SU-DHL-6 (cell line): ENCODE data around the gene ST3GAL4.

Experiments used
- H2AFZ ChIP-seq: fragments of 200-600 bp; sonication (generic); 2 replicates; pipeline ENCODE4 v1.6.1; 2014; ENCODE audit warnings: low read depth, mild to moderate bottlenecking, moderate library complexity, mixed read lengths, antibody characterized with exemption, low read length; ENCODE audit not compliant: severe bottlenecking
- H3F3A ChIP-seq: fragments of 200-600 bp; shearing (Covaris generic); 2 replicates; pipeline ENCODE4 v1.6.0; 2016; ENCODE audit warnings: antibody characterized with exemption, mild to moderate bottlenecking; ENCODE audit not compliant: insufficient read depth
- H3K27ac ChIP-seq: fragments of 200-600 bp; sonication (generic); 2 replicates; pipeline ENCODE4 v1.5.1; 2016; ENCODE audit warnings: low read depth, mild to moderate bottlenecking, low read length, moderate library complexity, mixed read lengths
- H3K27me3 ChIP-seq: fragments of 200-600 bp; sonication (generic), shearing (Covaris generic); 2 replicates; pipeline ENCODE4 v1.6.0; 2014; ENCODE audit warnings: mild to moderate bottlenecking, low read length
- H3K36me3 ChIP-seq: fragments of 200-600 bp; sonication (generic); 2 replicates; pipeline ENCODE4 v1.6.1; 2014; ENCODE audit warnings: mild to moderate bottlenecking, low read length, mixed read lengths
- H3K4me2 ChIP-seq: fragments of 300-600, 200-600 bp; shearing (Covaris generic), sonication (generic); 2 replicates; pipeline ENCODE4 v1.6.0; 2014; ENCODE audit warnings: low read length, low read depth, mild to moderate bottlenecking; ENCODE audit not compliant: poor library complexity, severe bottlenecking
- H3K4me3 ChIP-seq: fragments of 200-600 bp; sonication (generic); 2 replicates; pipeline ENCODE4 v1.5.1; 2014; ENCODE audit warnings: antibody characterized with exemption, low read length, mild to moderate bottlenecking, mixed read lengths; ENCODE audit not compliant: insufficient read depth, poor library complexity, severe bottlenecking
- H3K79me2 ChIP-seq: fragments of 200-600 bp; sonication (generic); 2 replicates; pipeline ENCODE4 v1.6.1; 2014; ENCODE audit warnings: mild to moderate bottlenecking, low read length, moderate library complexity; ENCODE audit not compliant: insufficient read depth
- H3K9ac ChIP-seq: fragments of 200-600 bp; sonication (generic); 2 replicates; pipeline ENCODE4 v1.7.0; 2014; ENCODE audit warnings: mild to moderate bottlenecking, low read length
- H3K9me2 ChIP-seq: fragments of 200-600 bp; sonication (generic); replicated peaks from 2 replicates; pipeline ENCODE4 v1.6.1; 2014; ENCODE audit warnings: low read length; ENCODE audit not compliant: insufficient read depth
- H3K9me3 ChIP-seq: fragments of 200-600 bp; sonication (generic); 2 replicates; pipeline ENCODE4 v1.6.1; 2014; ENCODE audit warnings: low read length, mixed read lengths; ENCODE audit not compliant: insufficient read depth
- H4K20me1 ChIP-seq: fragments of 200-600 bp; sonication (generic); 2 replicates; pipeline ENCODE4 v1.6.1; 2014; ENCODE audit warnings: low read depth, mild to moderate bottlenecking, antibody characterized with exemption, low read length, moderate library complexity, mixed read lengths
- CTCF ChIP-seq: fragments of 200-600 bp; sonication (generic); IDR thresholded peaks from one replicate; pipeline ENCODE4 v1.5.1; 2017; ENCODE audit warnings: antibody characterized with exemption, mild to moderate bottlenecking, low read length, moderate library complexity; ENCODE audit not compliant: insufficient read depth, poor library complexity, severe bottlenecking
- EZH2phosphoT487 ChIP-seq: fragments of 200-600 bp; sonication (generic), shearing (Covaris generic); conservative IDR thresholded peaks from 2 replicates; pipeline ENCODE4 v1.6.1; 2018; ENCODE audit warnings: mild to moderate bottlenecking, antibody characterized with exemption, low read length, moderate library complexity, mixed read lengths

Gene ST3GAL4

GRCh38 chr11:126430581-126431335 lies 75.3 kb downstream of the ST3GAL4 start:
- Histone ChIP-seq H3K27me3 (no peaks in the 10 kb centered on the region), H2AFZ (no peak overlapping the region), H3K9ac (no peak overlapping the region), H3F3A (no peaks in the 10 kb centered on the region), H3K9me3 (no peaks in the 10 kb centered on the region), H3K9me2 (no peaks in the 10 kb centered on the region), H3K4me3 (no peak overlapping the region), H3K27ac (no peak overlapping the region), H3K36me3 (no peaks in the 10 kb centered on the region), H4K20me1 (no peaks in the 10 kb centered on the region), H3K4me2 (no peak overlapping the region), H3K79me2 (no peaks in the 10 kb centered on the region)
- TF ChIP-seq CTCF (no peak), EZH2phosphoT487 (no peak)

- H3K9me2 ChIP-seq: no peaks in the 10 kb centered on the region
- H3K27me3 ChIP-seq: no peaks in the 10 kb centered on the region
- H3K36me3 ChIP-seq: no peaks in the 10 kb centered on the region
- no peaks in the 10 kb centered on the region for H3K79me2 ChIP-seq
- no peak overlapping the region for H3K4me3 ChIP-seq
- H3F3A ChIP-seq: no peaks in the 10 kb centered on the region
- H3K9ac ChIP-seq: no peak overlapping the region
- H3K27ac ChIP-seq: no peak overlapping the region
- no peak for TF ChIP-seq CTCF
- no peaks in the 10 kb centered on the region for H3K9me3 ChIP-seq
- no peaks in the 10 kb centered on the region for H4K20me1 ChIP-seq
- no peak overlapping the region for H2AFZ ChIP-seq
- H3K4me2 ChIP-seq: no peak overlapping the region
Measured at GRCh38 chr11:126431401-126432064, 76.0 kb downstream of the ST3GAL4 start.

- Histone ChIP-seq H3K9me3 (no peaks in the 10 kb centered on the region), H2AFZ (no peak overlapping the region), H4K20me1 (no peaks in the 10 kb centered on the region), H3K4me2 (no peak overlapping the region), H3K36me3 (no peaks in the 10 kb centered on the region), H3K27ac (no peak overlapping the region), H3F3A (no peaks in the 10 kb centered on the region), H3K27me3 (no peaks in the 10 kb centered on the region), H3K79me2 (no peaks in the 10 kb centered on the region), H3K4me3 (no peak overlapping the region), H3K9ac (no peak overlapping the region), H3K9me2 (no peaks in the 10 kb centered on the region)
- TF ChIP-seq CTCF: no peak
Measured at GRCh38 chr11:126432065-126432461, 76.6 kb downstream of the ST3GAL4 start.
